Testis (tissue), 2 donors: ENCODE measurements around the gene KIR2DL3.

Experiments
- CTCF ChIP-seq, 3 experiments: fragments of 450-650 bp in 2 of 3; fragments of 200-600 bp in 1 of 3; sonication (generic) in 1 of 3; IDR thresholded peaks; one replicate each; pipeline ENCODE4 v1.5.1; 2016 to 2019; ENCODE audit warnings: antibody characterized with exemption in 3 of 3, mild to moderate bottlenecking in 2 of 3, moderate library complexity in 1 of 3
- POLR2A ChIP-seq: fragments of 450-650 bp; IDR thresholded peaks from one replicate; pipeline ENCODE4 v1.6.1; 2017; ENCODE audit warnings: antibody characterized with exemption, mild to moderate bottlenecking, moderate library complexity

- TF ChIP-seq CTCF (IDR thresholded peaks at IDR 0.05), result no peak
- no peak for TF ChIP-seq POLR2A
Measured at GRCh38 chr19:54692298-54692615, 46.1 kb upstream of the KIR2DL3 start.
